ENCODE data around the gene SGMS2.

SGMS2 gene

DNA sequence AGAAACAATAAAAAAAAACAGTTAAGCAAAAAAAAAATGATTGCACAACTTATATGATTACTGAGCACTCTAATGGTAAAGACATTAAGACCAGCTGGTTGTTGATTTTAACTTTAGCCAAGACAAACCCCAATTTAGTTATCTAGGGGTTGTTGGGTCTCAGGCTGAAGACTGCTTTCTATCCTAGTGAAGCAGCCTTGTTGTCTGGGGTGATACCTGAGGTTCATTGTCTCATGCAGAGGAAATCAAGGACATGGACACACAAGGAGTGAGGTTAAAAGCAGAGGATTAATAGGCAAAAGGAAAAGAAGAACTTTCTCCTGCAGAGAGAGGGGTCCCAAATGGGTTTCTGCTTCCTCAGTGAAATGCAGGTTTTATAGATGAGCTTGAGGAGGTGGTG is 66.6 kb downstream of the SGMS2 start:
- TF ChIP-seq CTBP1 (IDR thresholded peaks at IDR 0.05; ENCODE audit: borderline replicate concordance): no peak
- no peak for TF ChIP-seq ZNF384 (IDR thresholded peaks at IDR 0.05)
- no peak for TF ChIP-seq LEF1 (IDR thresholded peaks at IDR 0.05; ENCODE audit: borderline replicate concordance)
- no peak for TF ChIP-seq SUZ12 (IDR thresholded peaks at IDR 0.05)
- no peak for TF ChIP-seq L3MBTL2 (conservative IDR thresholded peaks at IDR 0.05)
- TF ChIP-seq TARDBP (IDR thresholded peaks at IDR 0.05): no peak
- TF ChIP-seq NFRKB (IDR thresholded peaks at IDR 0.05): no peak
- ChIA-PET POLR2A (no interaction called here), CTCF (no interaction called here)
- DNase-seq (ENCODE audit: extremely low spot score): no peak

DNA sequence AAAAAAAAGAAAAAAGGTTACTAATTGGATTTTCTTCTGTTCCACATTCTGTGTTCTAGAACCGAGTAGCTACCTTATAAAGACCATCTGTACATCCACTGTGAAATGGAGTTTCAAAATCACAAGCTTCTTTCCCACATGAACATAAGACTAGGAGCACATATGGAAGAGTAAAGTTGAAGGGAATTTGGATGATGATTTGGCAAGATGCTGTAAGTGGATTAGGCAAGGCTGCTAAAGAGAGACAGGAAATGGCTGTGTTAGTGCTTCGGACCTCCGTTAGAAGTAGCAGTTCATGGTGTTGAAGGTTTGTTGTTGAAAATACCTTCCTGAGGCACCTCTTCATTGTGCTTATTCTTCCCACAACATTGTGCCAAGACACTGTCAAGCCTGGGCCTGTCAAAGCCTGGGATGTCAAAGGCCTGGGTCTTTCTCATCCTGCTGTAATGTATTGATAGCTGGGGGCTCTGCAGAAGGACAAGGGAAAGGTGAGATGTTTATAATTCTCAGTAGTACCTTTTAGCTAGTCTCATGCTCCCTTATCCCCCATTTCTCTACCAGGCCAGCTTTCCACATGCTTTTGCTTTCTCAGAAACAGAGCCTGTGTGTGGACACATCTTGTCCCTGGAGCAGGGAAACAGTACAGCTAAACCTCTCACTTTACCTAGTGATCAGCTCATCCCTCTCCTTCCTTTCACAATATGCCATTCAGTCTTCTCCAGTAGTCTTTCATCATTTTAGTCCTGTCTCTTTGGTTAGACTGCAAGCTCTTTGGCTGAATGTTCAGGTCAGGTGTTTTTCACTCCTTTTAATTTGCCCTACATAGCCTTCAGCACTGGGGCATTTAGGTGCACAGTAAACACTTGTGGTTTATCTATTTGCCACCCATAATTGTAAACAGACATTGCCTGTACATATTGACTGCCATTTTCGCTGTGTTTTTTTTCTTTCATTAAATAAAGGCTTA is 68.7 kb downstream of the SGMS2 start:
- POLR2A ChIA-PET: no interaction called here
- no peak for TF ChIP-seq TARDBP (IDR thresholded peaks at IDR 0.05)
- no peak for TF ChIP-seq SP1 (IDR thresholded peaks at IDR 0.05)
- TF ChIP-seq CTBP1 (IDR thresholded peaks at IDR 0.05; ENCODE audit: borderline replicate concordance): no peak
- no peak for DNase-seq (ENCODE audit: extremely low spot score)

DNA sequence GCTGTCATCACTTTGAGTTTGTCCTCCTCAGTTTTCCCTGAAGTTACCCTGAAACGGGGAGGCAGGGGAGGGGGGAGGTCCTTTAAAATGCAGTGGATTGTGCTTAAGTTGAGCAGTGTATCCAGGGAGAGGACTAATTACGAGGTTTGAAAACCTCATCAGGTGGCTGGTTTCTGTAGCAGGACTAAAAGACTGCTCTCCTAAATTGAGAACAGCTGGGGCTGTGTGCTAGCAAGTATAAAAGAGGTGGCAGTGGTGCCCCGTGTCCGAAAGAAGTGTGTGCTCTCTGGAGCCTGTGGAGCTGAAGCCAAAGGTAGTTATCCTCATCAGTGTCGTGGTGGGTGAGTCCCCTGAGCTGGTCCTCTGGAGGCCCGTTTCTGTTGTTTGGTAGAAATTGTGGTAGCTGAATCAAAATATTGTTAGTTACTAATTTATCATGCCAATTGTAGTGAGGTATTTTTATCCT is 69.4 kb downstream of the SGMS2 start:
- TF ChIP-seq FOXA1 (IDR thresholded peaks at IDR 0.05) (no peak), BHLHE40 (IDR thresholded peaks at IDR 0.05; ENCODE audit: borderline replicate concordance) (no peak), NFRKB (IDR thresholded peaks at IDR 0.05) (no peak), TARDBP (IDR thresholded peaks at IDR 0.05) (no peak), ZNF384 (IDR thresholded peaks at IDR 0.05) (no peak), ELF4 (IDR thresholded peaks at IDR 0.05) (no peak), HDGF (IDR thresholded peaks at IDR 0.05; ENCODE audit: borderline replicate concordance) (no peak), LEF1 (IDR thresholded peaks at IDR 0.05; ENCODE audit: borderline replicate concordance) (no peak), ARNT (IDR thresholded peaks at IDR 0.05) (no peak), L3MBTL2 (conservative IDR thresholded peaks at IDR 0.05) (no peak), FOXM1 (IDR thresholded peaks at IDR 0.05; ENCODE audit: borderline replicate concordance) (no peak), CTBP1 (IDR thresholded peaks at IDR 0.05; ENCODE audit: borderline replicate concordance) (no peak), SUZ12 (IDR thresholded peaks at IDR 0.05) (no peak), FOXK2 (IDR thresholded peaks at IDR 0.05) (no peak), SP1 (IDR thresholded peaks at IDR 0.05) (no peak)
- TF ChIP-seq, protein P1, sequence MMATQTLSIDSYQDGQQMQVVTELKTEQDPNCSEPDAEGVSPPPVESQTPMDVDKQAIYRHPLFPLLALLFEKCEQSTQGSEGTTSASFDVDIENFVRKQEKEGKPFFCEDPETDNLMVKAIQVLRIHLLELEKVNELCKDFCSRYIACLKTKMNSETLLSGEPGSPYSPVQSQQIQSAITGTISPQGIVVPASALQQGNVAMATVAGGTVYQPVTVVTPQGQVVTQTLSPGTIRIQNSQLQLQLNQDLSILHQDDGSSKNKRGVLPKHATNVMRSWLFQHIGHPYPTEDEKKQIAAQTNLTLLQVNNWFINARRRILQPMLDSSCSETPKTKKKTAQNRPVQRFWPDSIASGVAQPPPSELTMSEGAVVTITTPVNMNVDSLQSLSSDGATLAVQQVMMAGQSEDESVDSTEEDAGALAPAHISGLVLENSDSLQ (IDR thresholded peaks at IDR 0.05): no peak
- ChIA-PET POLR2A (no interaction called here), CTCF (no interaction called here)
- DNase-seq (ENCODE audit: extremely low spot score): no peak

More for the DNA sequence above, 68.7 kb downstream of the SGMS2 start:
- CTCF ChIA-PET: no interaction called here

DNA sequence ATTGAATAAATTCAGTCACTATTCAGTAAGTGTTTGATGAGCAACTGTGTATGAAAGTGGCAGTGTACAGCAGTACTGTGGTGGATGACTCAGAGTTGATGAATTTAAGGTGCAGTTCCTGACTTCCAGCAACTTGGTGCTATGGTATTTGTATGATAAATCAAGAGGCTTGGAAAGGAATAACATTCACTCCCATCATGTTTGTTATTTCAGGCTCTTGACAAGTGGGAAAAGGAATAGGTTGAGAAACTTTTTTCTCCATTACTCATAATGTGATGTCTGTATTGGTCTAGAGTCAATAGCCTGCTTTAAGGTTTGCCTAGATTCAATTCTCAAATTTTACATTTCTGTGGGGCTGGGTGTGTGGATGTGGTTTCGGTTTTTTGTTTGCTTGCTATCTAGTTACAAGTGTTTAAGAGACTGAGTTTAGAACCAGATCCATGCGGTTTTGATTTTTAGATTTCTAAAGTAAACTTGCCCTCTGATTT is 71.5 kb downstream of the SGMS2 start:
- no peak for DNase-seq (ENCODE audit: extremely low spot score)
- ChIA-PET CTCF (no interaction called here), POLR2A (no interaction called here)
- TF ChIP-seq FOXM1 (IDR thresholded peaks at IDR 0.05; ENCODE audit: borderline replicate concordance) (no peak), ELF4 (IDR thresholded peaks at IDR 0.05) (no peak), L3MBTL2 (conservative IDR thresholded peaks at IDR 0.05) (no peak), SUZ12 (IDR thresholded peaks at IDR 0.05) (no peak), LEF1 (IDR thresholded peaks at IDR 0.05; ENCODE audit: borderline replicate concordance) (no peak), FOXK2 (IDR thresholded peaks at IDR 0.05) (no peak), BHLHE40 (IDR thresholded peaks at IDR 0.05; ENCODE audit: borderline replicate concordance) (no peak), ARNT (IDR thresholded peaks at IDR 0.05) (no peak), TARDBP (IDR thresholded peaks at IDR 0.05) (no peak), HDGF (IDR thresholded peaks at IDR 0.05; ENCODE audit: borderline replicate concordance) (no peak), SP1 (IDR thresholded peaks at IDR 0.05) (no peak), ZNF384 (IDR thresholded peaks at IDR 0.05) (no peak), FOXA1 (IDR thresholded peaks at IDR 0.05) (no peak), NFRKB (IDR thresholded peaks at IDR 0.05) (no peak), CTBP1 (IDR thresholded peaks at IDR 0.05; ENCODE audit: borderline replicate concordance) (no peak)
- TF ChIP-seq, protein P1 (IDR thresholded peaks at IDR 0.05): no peak

DNA sequence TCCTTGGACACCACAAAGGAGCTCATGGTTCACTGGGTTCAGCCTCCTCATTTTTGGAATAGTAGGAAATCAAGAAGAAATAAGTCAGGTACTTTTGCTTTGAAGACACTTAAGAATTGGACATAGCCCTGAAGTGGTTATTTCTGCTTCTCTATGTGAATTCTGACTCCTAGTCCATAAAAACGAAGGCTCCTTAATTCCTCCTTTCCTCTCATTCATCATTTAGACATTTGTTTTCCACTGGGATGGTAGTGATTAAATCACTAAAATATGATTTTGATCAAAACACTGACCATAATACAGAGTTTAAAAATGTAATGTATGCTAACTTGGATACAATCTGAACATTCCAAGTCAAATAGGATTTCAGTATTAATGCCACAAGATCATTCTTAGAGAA is 71.9 kb downstream of the SGMS2 start:
- TF ChIP-seq FOXK2 (IDR thresholded peaks at IDR 0.05): no peak
- TF ChIP-seq ELF4 (IDR thresholded peaks at IDR 0.05): no peak
- no peak for TF ChIP-seq BHLHE40 (IDR thresholded peaks at IDR 0.05; ENCODE audit: borderline replicate concordance)
- TF ChIP-seq ARNT (IDR thresholded peaks at IDR 0.05): no peak
- no peak for TF ChIP-seq CTBP1 (IDR thresholded peaks at IDR 0.05; ENCODE audit: borderline replicate concordance)
- no peak for TF ChIP-seq ZNF384 (IDR thresholded peaks at IDR 0.05)
- CTCF ChIA-PET: no interaction called here
- POLR2A ChIA-PET: no interaction called here
- no peak for DNase-seq (ENCODE audit: extremely low spot score)

DNA sequence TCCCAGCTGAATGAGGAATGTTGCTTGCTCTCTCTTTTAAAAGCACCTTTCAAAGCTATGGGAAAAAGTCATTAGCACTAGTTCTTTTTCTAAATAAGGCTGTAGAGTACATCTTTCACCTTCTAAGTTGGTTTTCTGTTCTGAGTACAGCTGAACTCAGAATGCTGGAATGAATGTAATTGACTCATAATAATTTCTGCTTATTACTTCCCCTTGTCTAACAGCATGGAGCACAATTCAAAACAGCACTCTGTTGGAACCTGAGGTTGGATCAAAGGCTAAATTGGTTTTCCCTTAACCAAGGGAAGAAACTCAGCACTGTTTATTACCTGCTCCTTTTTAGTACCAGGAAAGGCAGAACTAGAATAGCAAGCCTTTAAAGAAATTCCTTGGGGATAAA is 73.1 kb downstream of the SGMS2 start:
- ChIA-PET CTCF (no interaction called here), POLR2A (no interaction called here)
- no peak for DNase-seq (ENCODE audit: extremely low spot score)
- TF ChIP-seq SUZ12 (IDR thresholded peaks at IDR 0.05) (no peak), ZNF384 (IDR thresholded peaks at IDR 0.05) (no peak), FOXM1 (IDR thresholded peaks at IDR 0.05; ENCODE audit: borderline replicate concordance) (no peak), ELF4 (IDR thresholded peaks at IDR 0.05) (no peak), ARNT (IDR thresholded peaks at IDR 0.05) (no peak), LEF1 (IDR thresholded peaks at IDR 0.05; ENCODE audit: borderline replicate concordance) (no peak), CTBP1 (IDR thresholded peaks at IDR 0.05; ENCODE audit: borderline replicate concordance) (no peak), FOXA1 (IDR thresholded peaks at IDR 0.05) (no peak), NFRKB (IDR thresholded peaks at IDR 0.05) (no peak), BHLHE40 (IDR thresholded peaks at IDR 0.05; ENCODE audit: borderline replicate concordance) (no peak), FOXK2 (IDR thresholded peaks at IDR 0.05) (no peak), HDGF (IDR thresholded peaks at IDR 0.05; ENCODE audit: borderline replicate concordance) (no peak), L3MBTL2 (conservative IDR thresholded peaks at IDR 0.05) (no peak), TARDBP (IDR thresholded peaks at IDR 0.05) (no peak), SP1 (IDR thresholded peaks at IDR 0.05) (no peak)
- TF ChIP-seq, protein P1 (IDR thresholded peaks at IDR 0.05): no peak

All from HEK293T (cell line).